ENCODE results near the gene BSPRY.

BSPRY gene

DNA sequence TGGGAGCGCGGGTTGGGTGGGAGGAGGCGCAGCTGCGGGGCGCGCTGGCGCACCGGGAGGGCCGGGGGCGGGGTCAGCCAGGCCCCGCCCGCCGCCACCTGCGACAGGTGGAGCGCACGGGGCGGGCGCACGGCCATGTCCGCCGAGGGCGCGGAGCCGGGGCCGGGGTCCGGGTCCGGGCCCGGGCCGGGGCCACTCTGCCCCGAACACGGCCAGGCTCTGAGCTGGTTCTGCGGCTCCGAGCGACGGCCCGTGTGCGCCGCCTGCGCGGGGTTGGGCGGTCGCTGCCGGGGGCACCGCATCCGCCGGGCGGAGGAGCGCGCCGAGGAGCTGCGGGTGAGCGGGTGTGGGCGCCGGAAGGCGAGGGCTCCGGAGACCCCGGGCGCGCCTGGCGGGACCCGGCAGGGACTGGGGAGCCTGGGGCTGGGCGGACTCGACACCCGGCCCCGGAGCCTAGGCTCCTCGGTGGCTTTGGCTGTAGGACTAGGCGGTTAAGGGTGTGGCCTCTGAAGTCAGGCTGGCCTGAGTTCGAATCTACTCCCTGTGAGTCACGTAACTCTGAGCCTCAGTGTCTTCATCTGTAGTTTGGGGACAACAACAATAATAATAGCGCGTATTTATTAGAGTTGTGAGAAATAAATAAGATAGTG lies at the start of gene BSPRY:
BSPRY (plus strand) TSS at position 97 of the 650 bp plus-strand sequence; CDS start at position 136, 39 bp downstream.
- Mint-ChIP-seq H3K27ac (peak within 1 kb of the TSS; percentile 61), H3K4me1 (ENCODE audit: low read depth) (peaks cover 20% of the 10 kb centered on the region), H3K4me3 (peak within 1 kb of the TSS; percentile 71), H3K36me3 (ENCODE audit: low read depth) (no peaks in the 10 kb centered on the region), H3K27me3 (peaks cover 21% of the 10 kb centered on the region), H3K9me3 (no peaks in the 10 kb centered on the region)
- intact Hi-C loops (cut with micrococcal nuclease) = loop anchor here (10.0 kb wide), 1 partner anchor 55 kb away; the partner anchor contains the start of gene ALAD

DNA sequence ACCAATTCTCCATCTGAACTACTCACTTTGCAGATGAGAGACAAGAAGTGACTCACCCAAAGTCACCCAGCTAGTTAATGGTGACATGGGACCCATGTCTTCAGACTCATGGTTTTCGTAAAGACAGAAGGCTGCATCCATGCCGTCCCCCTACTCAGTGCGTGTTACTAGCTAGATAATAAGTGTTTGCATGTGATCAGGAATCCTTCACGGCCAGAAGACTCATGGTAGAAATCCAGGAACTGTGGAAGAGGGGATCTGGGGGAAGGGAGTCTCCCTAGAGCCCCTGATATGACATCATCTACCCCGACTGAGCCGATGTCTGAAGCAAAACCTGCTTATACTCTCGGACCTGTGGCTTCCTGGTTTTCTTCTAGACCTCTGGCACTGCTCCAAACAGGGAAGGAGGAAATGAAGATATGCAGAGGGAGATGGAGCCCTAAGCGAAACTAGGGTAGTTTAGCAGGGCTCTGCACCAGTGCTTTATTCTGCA lies 49.5 kb upstream of the BSPRY start:
- Mint-ChIP-seq H3K9me3 (no peaks in the 10 kb centered on the region), H3K4me3 (no peak overlapping the region), H3K27ac (peak overlapping the region; percentile 22), H3K27me3 (peaks cover 1% of the 10 kb centered on the region), H3K4me1 (ENCODE audit: low read depth) (peaks cover 18% of the 10 kb centered on the region), H3K36me3 (ENCODE audit: low read depth) (no peaks in the 10 kb centered on the region)
- intact Hi-C loops (cut with micrococcal nuclease) = no loop called here

DNA sequence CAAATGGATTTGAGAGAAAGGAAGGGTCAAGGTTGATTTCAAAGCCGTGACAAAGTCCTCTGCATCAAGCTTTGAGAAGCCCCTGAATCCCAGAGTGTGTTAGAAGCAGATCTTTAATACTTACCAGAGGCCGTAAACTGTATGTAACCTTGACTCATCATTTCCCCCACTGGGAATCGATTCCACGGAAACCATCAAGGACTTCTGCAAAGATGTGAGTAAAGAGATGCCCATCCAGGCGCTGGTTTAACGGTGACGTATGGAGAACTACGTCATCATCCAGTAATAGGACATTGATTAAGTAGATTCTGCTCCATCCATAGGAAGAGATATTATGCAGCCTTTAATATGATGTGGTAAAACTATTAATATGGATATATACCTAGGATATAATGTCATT lies 47.8 kb upstream of the BSPRY start:
- H3K9me3 Mint-ChIP-seq = no peaks in the 10 kb centered on the region
- H3K4me3 Mint-ChIP-seq = no peak overlapping the region
- peaks cover 1% of the 10 kb centered on the region for H3K27me3 Mint-ChIP-seq
- no peak overlapping the region for H3K27ac Mint-ChIP-seq
- intact Hi-C loops (cut with micrococcal nuclease) = no loop called here
- no peaks in the 10 kb centered on the region for H3K36me3 Mint-ChIP-seq (ENCODE audit: low read depth)
- peaks cover 23% of the 10 kb centered on the region for H3K4me1 Mint-ChIP-seq (ENCODE audit: low read depth)

DNA sequence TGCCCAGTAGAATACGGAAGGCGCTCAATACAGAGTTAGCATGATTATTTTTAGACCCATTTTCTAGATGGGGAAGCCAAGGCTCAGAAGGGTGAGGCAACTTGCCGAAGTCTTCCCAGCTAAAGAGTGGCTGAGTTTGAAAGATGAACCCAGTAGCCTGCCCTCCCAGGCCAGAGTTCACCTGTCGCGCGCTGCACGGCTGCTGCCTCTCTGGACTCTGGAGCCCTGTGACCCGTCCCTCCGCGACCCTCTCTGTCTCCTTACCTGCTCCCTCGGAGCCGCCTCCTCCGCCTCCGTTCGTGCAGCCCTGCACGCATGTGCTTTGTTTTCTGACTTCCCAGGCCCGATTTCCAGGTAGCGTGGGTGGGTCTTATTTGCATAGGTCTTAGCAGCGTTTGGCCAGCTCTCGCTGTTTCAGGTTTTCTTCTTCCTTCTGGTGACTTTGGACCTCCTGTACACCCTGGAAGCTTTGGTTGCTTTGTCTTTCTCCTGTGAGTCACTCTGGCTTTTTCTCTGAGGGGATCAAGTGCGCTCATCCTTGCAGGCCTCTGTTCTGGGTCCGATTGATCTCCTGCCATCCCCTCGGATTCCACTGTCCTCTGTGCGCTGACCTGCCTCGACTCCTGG lies 46.4 kb upstream of the BSPRY start, which contains the start of gene RNF183:
RNF183 (minus strand) TSS at position 585 of the 627 bp plus-strand sequence. CDS start 5,192 bp downstream, outside the sequence.
- H3K9me3 Mint-ChIP-seq = no peaks in the 10 kb centered on the region
- peaks cover 1% of the 10 kb centered on the region for H3K27me3 Mint-ChIP-seq
- no peak within 1 kb of the TSS for H3K27ac Mint-ChIP-seq
- intact Hi-C loops (cut with micrococcal nuclease) = no loop called here
- H3K4me3 Mint-ChIP-seq = no peak within 1 kb of the TSS
- peaks cover 18% of the 10 kb centered on the region for H3K4me1 Mint-ChIP-seq (ENCODE audit: low read depth)
- H3K36me3 Mint-ChIP-seq (ENCODE audit: low read depth) = no peaks in the 10 kb centered on the region

DNA sequence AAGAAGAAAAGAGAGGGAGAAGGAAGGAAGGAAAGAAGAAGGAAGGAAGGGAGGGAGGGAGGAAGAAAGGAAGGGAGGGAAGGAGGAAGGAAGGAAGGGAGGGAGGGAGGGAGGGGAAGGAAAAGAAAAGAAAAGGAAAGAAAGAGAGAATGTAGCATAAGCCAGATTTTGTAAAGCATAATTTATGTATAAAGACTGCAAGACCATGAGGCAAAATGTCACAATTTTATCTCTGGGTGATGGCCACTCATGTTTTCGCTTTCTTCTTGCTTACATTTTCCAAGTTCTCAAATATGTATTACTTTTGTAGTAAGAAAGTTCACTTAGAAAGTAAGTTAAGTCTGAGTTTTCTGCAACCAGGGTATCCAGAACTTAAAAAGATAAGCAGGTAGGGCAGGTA lies 42.8 kb upstream of the BSPRY start:
- peaks cover 1% of the 10 kb centered on the region for H3K27me3 Mint-ChIP-seq
- H3K4me1 Mint-ChIP-seq (ENCODE audit: low read depth) = peaks cover 6% of the 10 kb centered on the region
- H3K36me3 Mint-ChIP-seq (ENCODE audit: low read depth) = no peaks in the 10 kb centered on the region
- H3K27ac Mint-ChIP-seq = no peak overlapping the region
- intact Hi-C loops (cut with micrococcal nuclease) = no loop called here
- no peaks in the 10 kb centered on the region for H3K9me3 Mint-ChIP-seq
- no peak overlapping the region for H3K4me3 Mint-ChIP-seq

DNA sequence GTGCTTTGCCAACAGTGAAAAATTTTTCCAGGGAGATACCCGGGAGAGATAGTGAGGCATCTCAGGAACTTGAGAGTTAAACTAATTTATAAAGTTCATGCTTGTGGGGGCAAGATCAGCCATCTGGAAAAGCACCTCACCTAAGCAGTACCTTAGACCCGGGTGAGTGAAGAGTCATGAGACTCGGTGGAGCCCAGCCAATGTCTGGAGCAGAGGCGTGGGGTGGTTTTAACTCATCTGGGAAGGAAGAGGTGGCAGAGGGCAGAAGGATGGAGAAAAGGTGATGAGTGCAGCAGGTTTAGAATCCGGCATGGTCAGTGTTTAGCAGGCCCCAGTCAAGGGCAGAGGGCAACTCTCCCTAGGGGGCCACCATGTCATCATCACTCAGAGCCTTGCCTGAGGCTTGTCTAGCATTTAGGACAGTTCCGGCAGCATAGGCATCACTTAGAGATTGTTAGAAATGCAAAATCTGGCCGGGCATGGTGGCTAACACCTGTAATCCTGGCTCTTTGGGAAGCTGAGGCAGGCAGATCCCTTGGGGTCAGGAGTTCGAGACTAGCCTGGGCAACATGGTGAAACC lies 41.9 kb upstream of the BSPRY start:
- no peaks in the 10 kb centered on the region for H3K36me3 Mint-ChIP-seq (ENCODE audit: low read depth)
- H3K9me3 Mint-ChIP-seq = no peaks in the 10 kb centered on the region
- no peak overlapping the region for H3K4me3 Mint-ChIP-seq
- intact Hi-C loops (cut with micrococcal nuclease) = no loop called here
- no peak overlapping the region for H3K27ac Mint-ChIP-seq
- H3K4me1 Mint-ChIP-seq (ENCODE audit: low read depth) = peaks cover 6% of the 10 kb centered on the region
- peaks cover 1% of the 10 kb centered on the region for H3K27me3 Mint-ChIP-seq

DNA sequence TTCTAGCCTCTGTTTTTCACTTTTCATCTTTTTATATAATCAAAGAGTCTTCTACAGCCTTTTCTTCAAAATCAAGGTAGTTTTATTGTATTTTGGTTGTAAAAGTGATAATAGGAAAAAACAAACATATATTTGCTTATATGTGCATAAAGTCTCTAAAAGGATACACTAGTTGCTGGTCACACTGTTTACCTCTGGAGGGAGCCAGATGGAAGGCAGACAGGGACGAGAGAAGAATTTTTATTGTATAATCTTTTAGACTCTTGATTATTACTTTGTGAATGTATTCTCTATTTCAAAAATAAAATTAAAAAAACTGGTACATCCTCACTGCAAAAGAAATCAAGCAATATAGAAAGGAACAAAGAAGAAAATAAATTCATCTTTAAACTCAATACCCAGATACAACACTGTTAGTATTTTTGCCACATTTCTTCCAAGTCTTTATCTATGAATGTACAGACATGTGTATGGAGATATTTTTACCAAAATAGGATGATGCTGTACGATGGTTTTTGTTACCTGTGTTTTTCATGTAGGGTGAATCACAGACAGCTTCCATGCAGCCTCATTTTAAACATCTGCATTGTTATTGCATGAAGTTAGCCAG lies 40.0 kb upstream of the BSPRY start:
- H3K4me1 Mint-ChIP-seq (ENCODE audit: low read depth) = peaks cover 6% of the 10 kb centered on the region
- no peaks in the 10 kb centered on the region for H3K27me3 Mint-ChIP-seq
- H3K36me3 Mint-ChIP-seq (ENCODE audit: low read depth) = no peaks in the 10 kb centered on the region
- no peak overlapping the region for H3K27ac Mint-ChIP-seq
- H3K9me3 Mint-ChIP-seq = no peaks in the 10 kb centered on the region
- no peak overlapping the region for H3K4me3 Mint-ChIP-seq
- intact Hi-C loops (cut with micrococcal nuclease) = loop anchor here (1.0 kb wide), 1 partner anchor 98 kb away; no protein-coding TSS in a partner anchor

DNA sequence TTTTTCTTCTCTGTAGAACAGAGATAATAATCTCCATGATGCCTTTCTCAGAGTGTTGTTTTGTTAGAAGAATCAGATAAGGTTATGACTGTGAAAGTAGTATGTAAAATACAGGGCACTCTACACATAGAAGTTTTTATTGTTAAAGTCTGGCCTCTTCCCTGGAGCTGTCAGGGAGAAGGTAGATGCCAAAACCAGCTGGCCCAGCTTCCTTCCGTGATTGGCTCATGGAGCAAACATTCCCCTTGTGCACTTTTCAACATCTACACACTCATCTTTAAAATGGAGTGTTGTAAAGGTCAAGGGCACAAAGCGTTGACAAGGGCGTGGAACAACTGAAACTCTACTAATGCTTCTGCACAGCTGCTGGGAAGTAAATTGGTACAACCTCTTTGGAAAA lies 38.8 kb upstream of the BSPRY start:
- Mint-ChIP-seq H3K4me3 (no peak overlapping the region), H3K36me3 (ENCODE audit: low read depth) (no peaks in the 10 kb centered on the region), H3K27ac (no peak overlapping the region), H3K4me1 (ENCODE audit: low read depth) (peaks cover 6% of the 10 kb centered on the region), H3K27me3 (no peaks in the 10 kb centered on the region), H3K9me3 (no peaks in the 10 kb centered on the region)
- intact Hi-C loops (cut with micrococcal nuclease) = no loop called here

DNA sequence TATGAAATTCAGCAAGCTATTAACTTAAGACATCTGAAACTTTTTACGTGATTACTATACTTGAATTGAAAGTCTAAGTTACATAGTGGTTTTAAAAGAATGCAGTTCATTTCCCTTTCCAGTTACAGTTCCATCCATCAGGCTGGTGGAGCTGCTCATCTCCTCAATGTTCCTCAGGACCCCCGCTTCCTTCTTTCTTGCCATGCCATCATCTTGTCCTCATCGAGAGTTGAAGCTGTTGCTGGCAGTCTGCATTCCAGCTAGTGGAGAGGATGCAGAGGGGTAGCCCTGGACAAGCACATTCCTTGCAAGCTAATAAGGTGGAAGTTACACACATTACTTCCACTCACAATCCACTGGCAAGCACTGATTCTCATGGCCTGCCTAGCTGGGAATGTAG lies 37.4 kb upstream of the BSPRY start:
- Mint-ChIP-seq H3K27me3 (no peaks in the 10 kb centered on the region), H3K27ac (no peak overlapping the region), H3K4me1 (ENCODE audit: low read depth) (no peaks in the 10 kb centered on the region), H3K36me3 (ENCODE audit: low read depth) (no peaks in the 10 kb centered on the region), H3K4me3 (no peak overlapping the region), H3K9me3 (no peaks in the 10 kb centered on the region)
- intact Hi-C loops (cut with micrococcal nuclease) = no loop called here

DNA sequence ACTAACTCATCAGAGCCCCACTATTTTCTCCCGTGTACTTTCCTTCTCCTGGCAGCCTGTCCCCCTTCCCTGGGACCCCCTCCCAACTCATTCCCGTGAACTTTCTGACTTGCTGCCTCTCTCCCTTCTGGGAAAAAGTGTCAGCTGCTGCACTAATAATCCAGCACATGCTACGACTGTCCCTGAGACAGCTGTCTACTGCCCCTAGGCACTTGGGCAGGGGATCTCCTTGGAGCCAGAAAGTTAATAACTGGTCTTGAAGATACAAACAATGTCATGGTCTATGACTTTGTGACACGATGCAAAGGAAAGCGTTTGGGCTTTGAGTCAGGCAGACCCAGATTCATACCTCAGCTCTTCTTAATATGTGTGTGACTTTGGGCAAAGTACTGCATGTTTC lies 36.1 kb upstream of the BSPRY start:
- Mint-ChIP-seq H3K4me1 (ENCODE audit: low read depth) (no peaks in the 10 kb centered on the region), H3K36me3 (ENCODE audit: low read depth) (no peaks in the 10 kb centered on the region), H3K27me3 (no peaks in the 10 kb centered on the region), H3K9me3 (no peaks in the 10 kb centered on the region), H3K27ac (no peak overlapping the region), H3K4me3 (no peak overlapping the region)
- intact Hi-C loops (cut with micrococcal nuclease) = no loop called here

DNA sequence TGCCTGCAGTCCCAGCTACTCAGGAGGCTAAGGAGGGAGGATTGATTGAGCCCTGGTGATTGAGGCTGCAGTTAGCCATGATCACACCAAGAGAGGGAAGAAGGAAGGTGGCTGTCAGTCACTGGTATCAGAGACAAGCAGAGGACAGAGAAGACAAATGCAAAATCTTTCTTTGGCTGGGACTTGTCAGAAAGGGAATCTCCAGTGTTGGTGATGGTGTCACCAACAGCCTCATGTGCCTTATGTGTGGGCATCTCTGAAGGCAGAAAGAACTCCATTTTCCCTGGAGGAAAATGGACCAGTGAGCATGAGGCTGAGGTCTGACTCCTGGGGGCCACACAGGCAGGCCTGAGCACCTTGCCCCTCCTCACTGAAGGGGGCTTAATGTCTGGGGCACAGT lies 34.1 kb upstream of the BSPRY start:
- Mint-ChIP-seq H3K9me3 (no peaks in the 10 kb centered on the region), H3K27ac (no peak overlapping the region), H3K27me3 (no peaks in the 10 kb centered on the region), H3K4me1 (ENCODE audit: low read depth) (no peaks in the 10 kb centered on the region), H3K4me3 (no peak overlapping the region), H3K36me3 (ENCODE audit: low read depth) (no peaks in the 10 kb centered on the region)
- intact Hi-C loops (cut with micrococcal nuclease) = no loop called here

DNA sequence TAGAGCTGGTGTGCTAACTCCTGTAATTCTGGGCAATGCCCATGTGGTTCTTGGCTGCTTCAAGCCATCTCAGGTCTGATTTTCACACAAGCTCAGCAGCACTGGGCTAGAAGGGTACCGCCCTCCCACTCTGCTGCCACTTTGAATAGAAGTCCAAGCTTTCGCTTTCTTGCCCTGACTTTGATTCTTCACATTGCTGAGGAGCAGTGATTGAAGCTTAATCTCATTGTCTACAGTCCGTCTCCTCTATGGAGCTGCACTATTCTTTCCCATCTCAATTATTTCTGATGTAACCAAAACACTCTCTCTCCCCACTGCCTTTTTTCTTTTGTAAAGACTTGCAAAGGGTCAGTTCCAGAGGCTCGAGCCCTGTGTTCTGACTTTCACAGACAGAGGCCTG lies 33.3 kb upstream of the BSPRY start:
- Mint-ChIP-seq H3K27ac (no peak overlapping the region), H3K9me3 (no peaks in the 10 kb centered on the region), H3K4me1 (ENCODE audit: low read depth) (no peaks in the 10 kb centered on the region), H3K27me3 (no peaks in the 10 kb centered on the region), H3K4me3 (no peak overlapping the region), H3K36me3 (ENCODE audit: low read depth) (no peaks in the 10 kb centered on the region)
- intact Hi-C loops (cut with micrococcal nuclease) = no loop called here

DNA sequence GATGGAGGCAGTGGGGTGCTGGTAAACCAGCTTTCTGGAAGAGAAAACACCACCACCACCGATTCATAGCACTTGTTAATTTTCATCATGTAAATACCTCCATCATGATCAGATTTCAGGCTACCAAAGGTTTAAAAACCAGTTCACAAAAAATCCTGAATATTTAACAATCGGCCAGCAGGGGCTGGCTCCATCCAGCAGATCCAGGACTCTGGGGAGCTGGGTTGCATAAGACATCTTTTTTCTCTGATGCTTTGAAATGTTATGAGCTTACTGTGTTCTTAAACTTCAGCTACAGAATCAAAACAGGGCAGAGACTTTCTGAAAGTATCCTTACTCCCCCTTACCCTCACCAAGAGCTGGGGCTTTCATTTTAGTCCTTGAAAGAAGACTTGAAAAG lies 31.6 kb upstream of the BSPRY start:
- intact Hi-C loops (cut with micrococcal nuclease) = no loop called here
- H3K4me1 Mint-ChIP-seq (ENCODE audit: low read depth) = no peaks in the 10 kb centered on the region
- H3K27ac Mint-ChIP-seq = no peak overlapping the region
- no peaks in the 10 kb centered on the region for H3K9me3 Mint-ChIP-seq
- no peaks in the 10 kb centered on the region for H3K27me3 Mint-ChIP-seq
- no peaks in the 10 kb centered on the region for H3K36me3 Mint-ChIP-seq (ENCODE audit: low read depth)
- no peak overlapping the region for H3K4me3 Mint-ChIP-seq

DNA sequence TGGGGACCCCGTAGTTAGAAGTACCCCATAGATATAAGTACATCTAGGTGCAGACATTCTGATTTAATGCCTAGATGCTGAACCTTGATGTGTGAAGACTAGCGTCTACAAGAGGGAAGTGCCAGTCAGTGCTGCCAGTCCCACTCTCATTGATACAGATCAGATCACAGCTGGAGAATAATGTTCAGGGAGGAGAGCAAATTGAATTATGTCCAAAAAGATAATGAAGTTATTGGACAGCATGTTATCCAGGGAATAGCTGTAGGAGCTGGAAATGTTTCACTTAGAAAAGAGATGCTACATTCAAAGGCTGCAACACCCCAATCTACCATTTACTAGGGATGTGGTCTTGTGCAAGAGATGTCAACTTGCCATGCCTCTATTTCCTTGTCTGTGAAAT lies 30.3 kb upstream of the BSPRY start:
- no peak overlapping the region for H3K27ac Mint-ChIP-seq
- no peak overlapping the region for H3K4me3 Mint-ChIP-seq
- H3K4me1 Mint-ChIP-seq (ENCODE audit: low read depth) = no peaks in the 10 kb centered on the region
- intact Hi-C loops (cut with micrococcal nuclease) = no loop called here
- no peaks in the 10 kb centered on the region for H3K27me3 Mint-ChIP-seq
- no peaks in the 10 kb centered on the region for H3K36me3 Mint-ChIP-seq (ENCODE audit: low read depth)
- no peaks in the 10 kb centered on the region for H3K9me3 Mint-ChIP-seq
